Measurements from ENCODE around the gene ALDH7A1.
"Not testable (repeated sequence)": the region's sequence is repeated elsewhere in the genome, so short reads cannot be mapped to it uniquely, and the experiment has no call there.

Gene ALDH7A1

GRCh38 chr5:126603402-126603991 lies 8.5 kb upstream of the ALDH7A1 start:
- TF ChIP-seq CTCF (IDR thresholded peaks at IDR 0.05), result no peak

GRCh38 chr5:126600631-126601511 lies 5.9 kb upstream of the ALDH7A1 start, which contains the start of gene PHAX:
Gene PHAX, plus strand, starts transcription at chr5:126600947. Its CDS starts 16 bp downstream, at chr5:126600963.
- H3K79me2 ChIP-seq, result peaks cover 35% of the 10 kb centered on the region
- H3K4me2 ChIP-seq (ENCODE audit: low read length), result peak within 1 kb of the TSS; percentile 84
- H3K27me3 ChIP-seq (ENCODE audit: control insufficient read depth, insufficient read depth, low read length), result no peaks in the 10 kb centered on the region
- peak within 1 kb of the TSS; percentile 61 for H3K9ac ChIP-seq
- peaks cover 3% of the 10 kb centered on the region for H3K9me3 ChIP-seq (ENCODE audit: control insufficient read depth, low read length)
- TF ChIP-seq CTCF (IDR thresholded peaks at IDR 0.05), result peak; percentile 77
- peak within 1 kb of the TSS; percentile 76 for H3K27ac ChIP-seq
- H2AFZ ChIP-seq, result peak within 1 kb of the TSS; percentile 97
- peak within 1 kb of the TSS; percentile 99 for H3K4me3 ChIP-seq (ENCODE audit: low read depth, low read length)
- no peaks in the 10 kb centered on the region for H3K36me3 ChIP-seq (ENCODE audit: control insufficient read depth, insufficient read depth, low read length)
- H3K4me1 ChIP-seq, result peaks cover 5% of the 10 kb centered on the region

More at GRCh38 chr5:126603402-126603991, 8.5 kb upstream of the ALDH7A1 start:
- Histone ChIP-seq H3K9me3 (ENCODE audit: control insufficient read depth, low read length) (peaks cover 3% of the 10 kb centered on the region), H3K79me2 (peaks cover 40% of the 10 kb centered on the region), H3K4me3 (ENCODE audit: low read depth, low read length) (no peak overlapping the region), H2AFZ (no peak overlapping the region), H3K4me2 (ENCODE audit: low read length) (no peak overlapping the region), H3K36me3 (ENCODE audit: control insufficient read depth, insufficient read depth, low read length) (no peaks in the 10 kb centered on the region), H3K4me1 (peaks cover 5% of the 10 kb centered on the region), H3K27me3 (ENCODE audit: control insufficient read depth, insufficient read depth, low read length) (no peaks in the 10 kb centered on the region), H3K9ac (no peak overlapping the region), H3K27ac (no peak overlapping the region)

- H3K9me3 ChIP-seq (ENCODE audit: control insufficient read depth, low read length); H3K4me1 ChIP-seq; H3K9ac ChIP-seq; H3K36me3 ChIP-seq (ENCODE audit: control insufficient read depth, insufficient read depth, low read length); H3K27me3 ChIP-seq (ENCODE audit: control insufficient read depth, insufficient read depth, low read length): not testable (repeated sequence)
- Histone ChIP-seq H3K27ac (peak overlapping the region; percentile 76), H3K4me3 (ENCODE audit: low read depth, low read length) (peak overlapping the region; percentile 99), H3K79me2 (peaks cover 29% of the 10 kb centered on the region), H3K4me2 (ENCODE audit: low read length) (peak overlapping the region; percentile 84), H2AFZ (peak overlapping the region; percentile 97)
Observed at GRCh38 chr5:126599971-126600630, 5.1 kb upstream of the ALDH7A1 start.

GRCh38 chr5:126599499-126599898 lies 4.5 kb upstream of the ALDH7A1 start:
- H3K27ac ChIP-seq, result no peak overlapping the region
- no peak overlapping the region for H3K4me3 ChIP-seq (ENCODE audit: low read depth, low read length)

More at GRCh38 chr5:126599499-126599898, 4.5 kb upstream of the ALDH7A1 start:
- Histone ChIP-seq H2AFZ (no peak overlapping the region), H3K9me3 (ENCODE audit: control insufficient read depth, low read length) (peaks cover 3% of the 10 kb centered on the region), H3K4me1 (peaks cover 5% of the 10 kb centered on the region), H3K9ac (no peak overlapping the region), H3K4me2 (ENCODE audit: low read length) (no peak overlapping the region), H3K36me3 (ENCODE audit: control insufficient read depth, insufficient read depth, low read length) (no peaks in the 10 kb centered on the region), H3K79me2 (peaks cover 25% of the 10 kb centered on the region), H3K27me3 (ENCODE audit: control insufficient read depth, insufficient read depth, low read length) (no peaks in the 10 kb centered on the region)
- TF ChIP-seq CTCF (IDR thresholded peaks at IDR 0.05), result no peak

Measured in parathyroid adenoma (tissue), 2 donors.